CD4-positive, alpha-beta memory T cell (primary cell): ENCODE data around the gene ABTB2. TPM values are rescaled to one million over a fixed set of nuclear protein-coding genes. Genes with fewer than 3 reads are reported as not detected.

Source experiments
- CTCF ChIA-PET: fragments of 350-600 bp; sonication (Branson Sonifier 250); formaldehyde crosslinking; loops from one replicate; lab custom pipeline; 2021; ENCODE audit warnings: inconsistent platforms; ENCODE audit not compliant: partially characterized antibody; lab: Charles Lee
- POLR2A ChIA-PET: fragments of 350-600 bp; sonication (Branson Sonifier 250); formaldehyde crosslinking; loops from one replicate; lab custom pipeline; 2021; ENCODE audit not compliant: partially characterized antibody; lab: Charles Lee
- DNase-seq, 5 donors: peaks; one replicate each; pipeline versions ENCODE4 v3.0.0 to v3.0.0-alpha.2; 2020 to 2022; ENCODE audit warnings: mixed read lengths in 1 of 5
- H3K27ac ChIP-seq: one replicate; pipeline ENCODE4 v1.7.0; 2013; ENCODE audit warnings: low read depth, low read length
- H3K27me3 ChIP-seq: 2 replicates; pipeline ENCODE4 v1.7.0; 2013; ENCODE audit warnings: mild to moderate bottlenecking, low read length, moderate library complexity; ENCODE audit not compliant: insufficient read depth
- H3K36me3 ChIP-seq: 2 replicates; pipeline ENCODE4 v1.7.0; 2013; ENCODE audit warnings: mild to moderate bottlenecking, low read length, moderate library complexity; ENCODE audit not compliant: insufficient read depth
- H3K4me1 ChIP-seq: 2 replicates; pipeline ENCODE4 v1.7.0; 2013; ENCODE audit warnings: mild to moderate bottlenecking, low read length, moderate library complexity; ENCODE audit not compliant: insufficient read depth
- H3K4me3 ChIP-seq, 2 donors: one replicate each; pipeline ENCODE4 v1.7.0; 2013; ENCODE audit warnings: low read length in 2 of 2, mild to moderate bottlenecking in 1 of 2
- H3K9me3 ChIP-seq, 2 donors: one replicate each; pipeline ENCODE4 v1.7.0; 2013; ENCODE audit warnings: low read length in 2 of 2, control low read depth in 1 of 2; ENCODE audit not compliant: control insufficient read depth in 1 of 2
- H3K27ac Mint-ChIP-seq, 7 donors: one replicate each; pipeline ENCODE4 v1.8.0; 2020 to 2021; ENCODE audit warnings: mixed read lengths in 7 of 7, mild to moderate bottlenecking in 6 of 7, inconsistent platforms in 3 of 7, moderate library complexity in 3 of 7
- H3K27me3 Mint-ChIP-seq, 2 donors: one replicate each; pipeline ENCODE4 v1.8.0; 2020 to 2021; ENCODE audit warnings: mixed read lengths in 2 of 2
- H3K36me3 Mint-ChIP-seq, 2 donors: one replicate each; pipeline ENCODE4 v1.8.0; 2020 to 2021; ENCODE audit warnings: mixed read lengths in 2 of 2, inconsistent platforms in 1 of 2, mild to moderate bottlenecking in 1 of 2
- H3K4me1 Mint-ChIP-seq, 4 donors: one replicate each; pipeline ENCODE4 v1.8.0; 2020 to 2021; ENCODE audit warnings: mixed read lengths in 4 of 4, mild to moderate bottlenecking in 1 of 4
- H3K4me3 Mint-ChIP-seq, 8 donors: one replicate each; pipeline ENCODE4 v1.8.0; 2020 to 2021; ENCODE audit warnings: mixed read lengths in 8 of 8, mild to moderate bottlenecking in 7 of 8, moderate library complexity in 6 of 8, inconsistent platforms in 3 of 8
- H3K9me3 Mint-ChIP-seq, 8 donors: one replicate each; pipeline ENCODE4 v1.8.0; 2020 to 2021; ENCODE audit warnings: mixed read lengths in 8 of 8, mild to moderate bottlenecking in 5 of 8, inconsistent platforms in 3 of 8, moderate library complexity in 1 of 8
- intact Hi-C: fragments of 100-400 bp; cut with micrococcal nuclease; formaldehyde crosslinking; loops from one replicate; pipeline ENCODE4 v1.15.1; 2023
- polyA plus RNA-seq, 2 donors: library from polyadenylated mRNA; unstranded; fragments of 300-500 nt; fragmentation: Illumina TruSeq; gene quantifications; one replicate each; pipeline ENCODE4 v1.2.3, GENCODE V29; 2021
- total RNA-seq, 2 experiments: library from RNA; stranded (reverse); gene quantifications; one replicate each; pipeline ENCODE4 v1.2.3, GENCODE V29; 2021

Gene ABTB2
- total and polyA plus RNA-seq, 4 experiments from 2014 or later = 0.35 to 0.39 TPM; not detected in 2

GRCh38 chr11:34151916-34152845 lies 205.6 kb downstream of the ABTB2 start:
- Mint-ChIP-seq H3K36me3 (peaks cover 9 to 25% of the 10 kb centered on the region in 2 donors), H3K9me3 (no peaks in the 10 kb centered on the region), H3K4me3 (no peak overlapping the region), H3K4me1 (peaks cover 0 to 4% (median 2%) of the 10 kb centered on the region in 4 donors), H3K27ac (peak overlapping the region in 6 of 7 donors; percentile 27 to 69 (median 52)), H3K27me3 (no peaks in the 10 kb centered on the region)
- Histone ChIP-seq H3K4me1 (no peaks in the 10 kb centered on the region), H3K9me3 (no peaks in the 10 kb centered on the region), H3K36me3 (peaks cover 23% of the 10 kb centered on the region), H3K4me3 (no peak overlapping the region), H3K27ac (no peak overlapping the region), H3K27me3 (no peaks in the 10 kb centered on the region)
- no peak for DNase-seq
- ChIA-PET CTCF (interaction anchor here (0.9 to 2.6 kb wide), 2 partner anchors 22 to 35 kb away, joined by 3 to 10 read pairs; no protein-coding TSS in a partner anchor), POLR2A (no interaction called here)
- intact Hi-C loops = no loop called here

GRCh38 chr11:34151166-34151565 lies 206.6 kb downstream of the ABTB2 start:
- Histone ChIP-seq H3K27ac (no peak overlapping the region), H3K27me3 (no peaks in the 10 kb centered on the region), H3K36me3 (peaks cover 32% of the 10 kb centered on the region), H3K4me1 (no peaks in the 10 kb centered on the region), H3K4me3 (no peak overlapping the region), H3K9me3 (no peaks in the 10 kb centered on the region)
- no peak for DNase-seq
- no peaks in the 10 kb centered on the region for H3K9me3 Mint-ChIP-seq
- no peak overlapping the region for H3K4me3 Mint-ChIP-seq
- peaks cover 19 to 36% of the 10 kb centered on the region in 2 donors for H3K36me3 Mint-ChIP-seq
- H3K4me1 Mint-ChIP-seq = peaks cover 0 to 4% (median 2%) of the 10 kb centered on the region in 4 donors
- no peak overlapping the region for H3K27ac Mint-ChIP-seq
- ChIA-PET POLR2A (no interaction called here), CTCF (interaction anchor here (0.9 to 2.6 kb wide), 2 partner anchors 23 to 36 kb away, joined by 3 to 10 read pairs; no protein-coding TSS in a partner anchor)
- no peaks in the 10 kb centered on the region for H3K27me3 Mint-ChIP-seq
- intact Hi-C loops = no loop called here

GRCh38 chr11:34150494-34151151 lies 207.2 kb downstream of the ABTB2 start:
- H3K27ac ChIP-seq = no peak overlapping the region
- no peak for DNase-seq
- CTCF ChIA-PET = interaction anchor here (0.8 to 2.6 kb wide), 4 partner anchors 24 to 342 kb away, joined by 3 to 10 read pairs (median 3); no protein-coding TSS in a partner anchor

GRCh38 chr11:34149786-34150185 lies 208.0 kb downstream of the ABTB2 start:
- H3K4me3 Mint-ChIP-seq = no peak overlapping the region
- ChIA-PET CTCF (interaction anchor here (0.8 to 2.6 kb wide), 3 partner anchors 25 to 343 kb away, joined by 3 to 10 read pairs (median 3); no protein-coding TSS in a partner anchor), POLR2A (interaction anchor here (0.7 to 1.1 kb wide), 2 partner anchors 9 kb away, joined by 3 to 4 read pairs; no protein-coding TSS in a partner anchor)
- peaks cover 0 to 4% (median 2%) of the 10 kb centered on the region in 4 donors for H3K4me1 Mint-ChIP-seq
- peaks cover 32 to 49% of the 10 kb centered on the region in 2 donors for H3K36me3 Mint-ChIP-seq
- Histone ChIP-seq H3K4me3 (no peak overlapping the region), H3K4me1 (no peaks in the 10 kb centered on the region), H3K9me3 (no peaks in the 10 kb centered on the region), H3K36me3 (peaks cover 46% of the 10 kb centered on the region), H3K27ac (no peak overlapping the region), H3K27me3 (no peaks in the 10 kb centered on the region)
- no peak for DNase-seq
- H3K27me3 Mint-ChIP-seq = no peaks in the 10 kb centered on the region
- H3K27ac Mint-ChIP-seq = no peak overlapping the region
- intact Hi-C loops = no loop called here
- no peaks in the 10 kb centered on the region for H3K9me3 Mint-ChIP-seq

More at GRCh38 chr11:34150494-34151151, 207.2 kb downstream of the ABTB2 start:
- Mint-ChIP-seq H3K27me3 (no peaks in the 10 kb centered on the region), H3K9me3 (no peaks in the 10 kb centered on the region), H3K4me1 (peaks cover 0 to 4% (median 2%) of the 10 kb centered on the region in 4 donors), H3K4me3 (no peak overlapping the region), H3K27ac (peak overlapping the region in 2 of 7 donors; percentile 59 to 65), H3K36me3 (peaks cover 25 to 41% of the 10 kb centered on the region in 2 donors)
- intact Hi-C loops = no loop called here
- POLR2A ChIA-PET = interaction anchor here (1.1 kb wide), 1 partner anchor 8 kb away, joined by 4 read pairs; no protein-coding TSS in a partner anchor
- H3K36me3 ChIP-seq = peaks cover 37% of the 10 kb centered on the region
- H3K4me3 ChIP-seq = no peak overlapping the region
- H3K4me1 ChIP-seq = no peaks in the 10 kb centered on the region
- no peaks in the 10 kb centered on the region for H3K27me3 ChIP-seq
- H3K9me3 ChIP-seq = no peaks in the 10 kb centered on the region

- ChIA-PET POLR2A (interaction anchor here (0.6 to 0.7 kb wide), 2 partner anchors 8 to 30 kb away, joined by 3 read pairs; no protein-coding TSS in a partner anchor), CTCF (interaction anchor here (1.3 kb wide), 1 partner anchor 208 kb away, joined by 4 read pairs; the partner anchor contains the start of gene ABTB2)
- Mint-ChIP-seq H3K27ac (no peak overlapping the region), H3K27me3 (no peaks in the 10 kb centered on the region), H3K4me3 (no peak overlapping the region), H3K36me3 (peaks cover 32 to 55% of the 10 kb centered on the region in 2 donors), H3K4me1 (peaks cover 0 to 4% (median 2%) of the 10 kb centered on the region in 4 donors), H3K9me3 (no peaks in the 10 kb centered on the region)
- Histone ChIP-seq H3K4me1 (no peaks in the 10 kb centered on the region), H3K36me3 (peaks cover 51% of the 10 kb centered on the region), H3K4me3 (no peak overlapping the region), H3K27ac (no peak overlapping the region), H3K9me3 (no peaks in the 10 kb centered on the region), H3K27me3 (no peaks in the 10 kb centered on the region)
- DNase-seq = no peak
- intact Hi-C loops = no loop called here
Measured at GRCh38 chr11:34149274-34149673, 208.5 kb downstream of the ABTB2 start.

- no peaks in the 10 kb centered on the region for H3K4me1 ChIP-seq
- H3K27ac Mint-ChIP-seq = no peak overlapping the region
- DNase-seq = no peak
- H3K4me3 Mint-ChIP-seq = no peak overlapping the region
- H3K27me3 ChIP-seq = no peaks in the 10 kb centered on the region
- no peaks in the 10 kb centered on the region for H3K9me3 Mint-ChIP-seq
- H3K4me1 Mint-ChIP-seq = peaks cover 0 to 4% (median 2%) of the 10 kb centered on the region in 4 donors
- no peak overlapping the region for H3K4me3 ChIP-seq
- no peaks in the 10 kb centered on the region for H3K9me3 ChIP-seq
- peaks cover 56% of the 10 kb centered on the region for H3K36me3 ChIP-seq
- intact Hi-C loops = no loop called here
- CTCF ChIA-PET = interaction anchor here (1.0 to 1.4 kb wide), 3 partner anchors 17 to 340 kb away, joined by 3 to 4 read pairs (median 3); partner anchors contain the start of gene ABTB2
- peaks cover 34 to 56% of the 10 kb centered on the region in 2 donors for H3K36me3 Mint-ChIP-seq
- H3K27ac ChIP-seq = no peak overlapping the region
- POLR2A ChIA-PET = interaction anchor here (0.6 kb wide), 1 partner anchor 31 kb away, joined by 3 read pairs; no protein-coding TSS in a partner anchor
- no peaks in the 10 kb centered on the region for H3K27me3 Mint-ChIP-seq
Measured at GRCh38 chr11:34148504-34149165, 209.2 kb downstream of the ABTB2 start.
